Inferior parietal cortex (tissue), 1 donor: Measurements from ENCODE around the gene FGGY.
"Not testable (repeated sequence)": the region's sequence is repeated elsewhere in the genome, so short reads cannot be mapped to it uniquely, and the experiment has no call there.

ENCODE experiments used
- DNase-seq: peaks from one replicate; pipeline ENCODE4 v3.0.0-alpha.2; 2016; ENCODE audit errors: extremely low spot score

The FGGY gene

GRCh38 chr1:59631561-59632255 is 334.8 kb downstream of the FGGY start:
- DNase-seq, result no peak

- DNase-seq, result no peak
Measured at GRCh38 chr1:59635097-59635496, 338.2 kb downstream of the FGGY start.

GRCh38 chr1:59638231-59638711 is 341.4 kb downstream of the FGGY start:
- DNase-seq, result no peak

- DNase-seq, result no peak
Measured at GRCh38 chr1:59639266-59639665, 342.4 kb downstream of the FGGY start.

GRCh38 chr1:59640851-59641250 is 344.0 kb downstream of the FGGY start:
- no peak for DNase-seq

GRCh38 chr1:59641836-59642235 is 344.9 kb downstream of the FGGY start:
- no peak for DNase-seq

- DNase-seq, result no peak
Measured at GRCh38 chr1:59643526-59643925, 346.6 kb downstream of the FGGY start.

GRCh38 chr1:59645893-59646292 is 349.0 kb downstream of the FGGY start:
- no peak for DNase-seq

GRCh38 chr1:59653142-59653958 is 356.5 kb downstream of the FGGY start:
- not testable (repeated sequence) for DNase-seq

- DNase-seq, result no peak
Measured at GRCh38 chr1:59653968-59654367, 357.1 kb downstream of the FGGY start.

- no peak for DNase-seq
Measured at GRCh38 chr1:59657873-59658465, 361.1 kb downstream of the FGGY start.

- no peak for DNase-seq
Measured at GRCh38 chr1:59664166-59664565, 367.3 kb downstream of the FGGY start.

GRCh38 chr1:59666106-59666505 is 369.2 kb downstream of the FGGY start:
- no peak for DNase-seq

- no peak for DNase-seq
Measured at GRCh38 chr1:59667020-59667419, 370.1 kb downstream of the FGGY start.

- peak; percentile 70 for DNase-seq
Measured at GRCh38 chr1:59669752-59670312, 372.9 kb downstream of the FGGY start.

- DNase-seq, result no peak
Measured at GRCh38 chr1:59670662-59671061, 373.8 kb downstream of the FGGY start.

GRCh38 chr1:59671066-59671952 is 374.4 kb downstream of the FGGY start:
- no peak for DNase-seq

GRCh38 chr1:59671953-59672305 is 375.0 kb downstream of the FGGY start:
- DNase-seq, result no peak

GRCh38 chr1:59672851-59673572 is 376.1 kb downstream of the FGGY start:
- no peak for DNase-seq

- DNase-seq, result no peak
Measured at GRCh38 chr1:59673573-59674450, 376.9 kb downstream of the FGGY start.
